ENCODE results near the gene MAEA.
"Not testable (repeated sequence)": the region's sequence is repeated elsewhere in the genome, so short reads cannot be mapped to it uniquely, and the experiment has no call there.

MAEA gene

DNA sequence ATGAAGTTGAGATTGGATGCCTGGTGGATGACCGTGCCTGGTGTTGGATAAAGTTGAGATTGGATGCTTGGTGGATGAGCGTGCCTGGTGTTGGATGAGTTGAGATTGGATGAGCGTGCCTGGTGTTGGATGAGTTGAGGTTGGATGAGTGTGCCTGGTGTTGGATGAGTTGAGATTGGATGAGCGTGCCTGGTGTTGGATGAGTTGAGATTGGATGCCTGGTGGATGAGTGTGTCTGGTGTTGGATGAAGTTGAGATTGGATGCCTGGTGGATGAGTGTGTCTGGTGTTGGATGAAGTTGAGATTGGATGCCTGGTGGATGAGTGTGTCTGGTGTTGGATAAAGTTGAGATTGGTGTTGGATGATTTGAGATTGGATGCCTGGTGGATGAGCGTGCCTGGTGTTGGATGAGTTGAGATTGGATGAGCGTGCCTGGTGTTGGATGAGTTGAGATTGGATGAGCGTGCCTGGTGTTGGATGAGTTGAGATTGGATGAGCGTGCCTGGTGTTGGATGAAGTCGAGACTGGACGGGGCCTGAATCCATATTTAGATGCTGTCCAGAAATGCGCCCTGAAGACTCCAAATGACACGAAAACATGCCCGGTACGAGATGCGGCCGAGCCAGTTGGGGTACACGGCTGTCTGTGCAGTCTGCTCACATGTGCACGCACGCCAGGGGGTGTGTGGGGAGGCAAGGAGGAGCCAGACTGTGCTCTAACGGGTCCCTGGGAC is 34.9 kb downstream of the MAEA start:
- H3K27ac ChIP-seq (ENCODE audit: low read length); H3K9ac ChIP-seq (ENCODE audit: low read length in 2 of 2); H3K4me1 ChIP-seq (ENCODE audit: control insufficient read depth, insufficient read depth, low read length); H3K9me3 ChIP-seq (ENCODE audit: control insufficient read depth in 2 of 2, low read length in 2 of 2); H3K4me3 ChIP-seq (ENCODE audit: low read length in 2 of 2); H3K27me3 ChIP-seq (ENCODE audit: control insufficient read depth in 1 of 2, insufficient read depth in 2 of 2, low read length in 2 of 2): not testable (repeated sequence)
- H3K36me3 ChIP-seq (ENCODE audit: control insufficient read depth in 2 of 2, insufficient read depth in 2 of 2, low read length in 2 of 2), result peaks cover 26 to 40% of the 10 kb centered on the region in 2 donors

DNA sequence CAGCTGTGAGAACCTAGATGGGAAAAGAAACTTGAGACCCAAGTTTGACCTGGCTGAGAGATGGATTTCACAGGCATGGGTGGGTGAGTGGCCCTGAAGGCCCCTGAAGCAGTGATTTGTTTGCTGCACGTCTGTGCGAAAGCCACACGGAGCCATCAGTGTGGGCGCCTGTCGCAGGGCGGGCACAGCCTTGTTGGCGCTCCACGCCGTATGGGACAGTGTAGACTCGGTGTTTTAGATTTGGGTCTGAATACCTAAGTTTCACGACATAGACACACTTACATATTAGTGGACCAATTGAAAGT is 35.4 kb downstream of the MAEA start:
- H3K4me3 ChIP-seq (ENCODE audit: low read length in 2 of 2), result no peak overlapping the region
- peaks cover 26 to 43% of the 10 kb centered on the region in 2 donors for H3K36me3 ChIP-seq (ENCODE audit: control insufficient read depth in 2 of 2, insufficient read depth in 2 of 2, low read length in 2 of 2)
- no peaks in the 10 kb centered on the region for H3K27me3 ChIP-seq (ENCODE audit: control insufficient read depth in 1 of 2, insufficient read depth in 2 of 2, low read length in 2 of 2)
- no peaks in the 10 kb centered on the region for H3K9me3 ChIP-seq (ENCODE audit: control insufficient read depth in 2 of 2, low read length in 2 of 2)
- H3K4me1 ChIP-seq (ENCODE audit: control insufficient read depth, insufficient read depth, low read length), result no peaks in the 10 kb centered on the region
- no peak overlapping the region for H3K9ac ChIP-seq (ENCODE audit: low read length in 2 of 2)
- no peak overlapping the region for H3K27ac ChIP-seq (ENCODE audit: low read length)

DNA sequence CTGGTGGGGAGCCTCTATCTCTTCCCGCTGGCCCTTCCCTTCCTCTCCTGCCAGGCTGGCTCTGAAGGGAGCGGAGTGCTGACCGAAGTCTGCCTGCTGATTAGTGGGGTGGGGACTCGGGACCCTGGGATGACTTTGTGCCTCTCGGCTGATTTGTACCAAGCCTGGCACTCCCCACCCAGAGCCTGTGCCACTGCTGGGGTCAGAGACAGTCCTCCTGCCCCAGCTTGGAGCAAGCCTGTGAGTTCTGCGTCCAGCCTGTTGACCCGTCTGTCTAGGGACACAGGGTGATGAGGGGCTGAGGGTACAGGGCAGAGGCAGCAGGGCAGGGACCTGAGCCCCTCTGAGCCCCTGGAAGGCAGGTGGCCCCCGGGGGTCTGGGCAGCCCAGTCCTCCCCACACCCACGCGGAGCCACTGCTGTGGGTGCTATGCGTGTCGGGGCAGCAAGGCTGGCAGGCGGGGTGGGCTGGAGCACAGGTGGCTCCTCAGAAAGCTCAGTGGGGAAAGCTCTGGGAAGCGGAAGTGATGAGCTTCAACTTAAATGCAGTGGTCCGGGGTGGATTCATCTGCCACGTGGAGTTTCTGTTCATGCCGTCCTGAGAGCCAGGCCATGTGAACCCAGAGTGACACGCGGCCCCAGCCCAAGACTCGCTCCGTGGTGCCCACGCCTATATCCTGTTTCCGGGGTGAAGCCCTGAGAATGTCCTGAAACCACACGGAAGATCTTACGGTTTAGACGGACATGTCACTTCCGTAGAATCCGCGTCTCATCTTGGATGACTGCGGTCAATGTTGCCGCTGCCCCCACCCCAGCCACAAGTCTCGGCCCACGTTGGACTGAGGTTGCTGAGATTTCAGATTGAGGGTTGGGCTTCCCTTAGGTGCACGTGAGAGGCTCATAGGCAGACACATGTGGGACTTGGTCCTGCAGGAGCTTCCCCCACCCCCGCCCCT is 36.3 kb downstream of the MAEA start:
- Histone ChIP-seq H3K4me3 (ENCODE audit: low read length in 2 of 2) (no peak overlapping the region), H3K27me3 (ENCODE audit: control insufficient read depth in 1 of 2, insufficient read depth in 2 of 2, low read length in 2 of 2) (no peaks in the 10 kb centered on the region), H3K27ac (ENCODE audit: low read length) (no peak overlapping the region), H3K36me3 (ENCODE audit: control insufficient read depth in 2 of 2, insufficient read depth in 2 of 2, low read length in 2 of 2) (peaks cover 26 to 43% of the 10 kb centered on the region in 2 donors), H3K9ac (ENCODE audit: low read length in 2 of 2) (no peak overlapping the region), H3K9me3 (ENCODE audit: control insufficient read depth in 2 of 2, low read length in 2 of 2) (no peaks in the 10 kb centered on the region), H3K4me1 (ENCODE audit: control insufficient read depth, insufficient read depth, low read length) (no peaks in the 10 kb centered on the region)

DNA sequence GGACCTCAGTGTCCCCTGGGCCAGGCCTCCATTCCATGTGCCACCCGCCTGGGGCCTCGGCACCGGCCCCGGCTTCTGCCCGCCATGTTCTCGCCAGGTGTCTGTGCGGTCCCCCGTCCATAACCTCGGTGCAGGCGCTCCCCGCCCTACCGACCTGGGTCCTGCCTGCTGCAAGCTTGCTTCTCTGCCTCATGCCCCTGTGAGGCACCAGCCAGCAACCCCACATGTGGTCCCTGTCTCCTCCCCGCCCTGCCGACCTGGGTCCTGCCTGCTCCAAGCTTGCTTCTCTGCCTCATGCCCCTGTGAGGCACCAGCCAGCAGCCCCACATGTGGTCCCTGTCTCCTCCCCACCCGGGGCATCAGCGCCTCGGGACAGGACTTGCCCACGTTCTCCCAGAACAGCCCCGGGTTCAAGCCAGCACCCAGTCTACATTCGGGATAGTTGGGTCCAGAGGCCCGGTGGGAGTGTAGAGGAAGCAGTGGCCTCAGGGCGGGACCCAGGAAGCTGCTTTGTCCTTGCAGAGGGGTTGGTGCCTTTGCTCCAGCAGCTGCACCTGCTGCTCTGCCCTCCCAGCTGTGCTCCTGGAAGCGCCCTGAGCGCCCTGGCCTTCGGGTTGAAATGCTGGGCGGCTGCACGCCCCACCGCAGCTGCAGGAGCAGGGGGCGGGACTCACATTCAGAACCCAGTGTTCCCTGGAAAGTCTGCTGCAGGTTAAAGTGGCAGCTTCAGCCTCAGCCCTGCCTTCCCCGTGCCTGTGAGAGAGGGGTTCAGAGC is 37.2 kb downstream of the MAEA start:
- peaks cover 24 to 43% of the 10 kb centered on the region in 2 donors for H3K36me3 ChIP-seq (ENCODE audit: control insufficient read depth in 2 of 2, insufficient read depth in 2 of 2, low read length in 2 of 2)
- H3K4me3 ChIP-seq (ENCODE audit: low read length in 2 of 2), result no peak overlapping the region
- H3K4me1 ChIP-seq (ENCODE audit: control insufficient read depth, insufficient read depth, low read length), result no peaks in the 10 kb centered on the region
- H3K27ac ChIP-seq (ENCODE audit: low read length), result no peak overlapping the region
- H3K9me3 ChIP-seq (ENCODE audit: control insufficient read depth in 2 of 2, low read length in 2 of 2), result no peaks in the 10 kb centered on the region
- no peaks in the 10 kb centered on the region for H3K27me3 ChIP-seq (ENCODE audit: control insufficient read depth in 1 of 2, insufficient read depth in 2 of 2, low read length in 2 of 2)
- H3K9ac ChIP-seq (ENCODE audit: low read length in 2 of 2), result no peak overlapping the region

DNA sequence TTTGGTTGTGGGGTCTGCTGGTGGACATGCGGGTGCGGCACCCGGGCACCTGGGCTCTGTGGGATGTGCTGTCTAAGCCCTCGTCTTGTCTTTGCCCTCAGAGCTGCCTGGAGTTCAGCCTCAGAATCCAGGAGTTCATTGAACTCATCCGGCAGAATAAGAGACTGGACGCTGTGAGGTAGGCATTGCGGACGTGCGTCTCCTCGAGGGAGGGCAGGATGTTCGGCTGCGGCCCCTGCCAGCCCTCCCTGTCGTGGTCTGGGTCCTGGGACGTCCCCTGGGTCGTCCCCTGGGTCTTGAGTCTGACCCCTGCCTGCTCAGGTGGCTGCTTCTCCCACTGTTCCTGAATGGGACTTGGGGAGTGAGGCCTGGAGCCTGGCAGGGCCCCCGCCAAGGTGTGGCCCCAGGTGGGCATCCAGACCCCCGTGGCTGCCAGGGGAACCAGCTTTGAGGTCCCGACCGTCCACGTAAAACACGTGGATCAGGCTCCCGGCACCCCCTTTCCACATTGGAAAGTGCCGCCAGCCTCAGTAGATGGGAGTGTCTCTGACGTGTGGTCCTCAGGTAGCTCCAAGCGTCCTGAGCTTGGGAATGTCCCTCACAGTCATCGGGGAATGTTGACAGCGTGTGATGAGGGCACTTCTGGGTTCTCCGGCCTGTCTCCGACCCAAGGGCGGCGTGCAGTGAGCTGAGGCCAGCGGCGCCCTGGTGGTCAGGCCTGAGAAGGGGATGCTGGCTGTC is 38.0 kb downstream of the MAEA start:
- no peak overlapping the region for H3K4me3 ChIP-seq (ENCODE audit: low read length in 2 of 2)
- H3K27me3 ChIP-seq (ENCODE audit: control insufficient read depth in 1 of 2, insufficient read depth in 2 of 2, low read length in 2 of 2), result no peaks in the 10 kb centered on the region
- no peak overlapping the region for H3K9ac ChIP-seq (ENCODE audit: low read length in 2 of 2)
- H3K27ac ChIP-seq (ENCODE audit: low read length), result no peak overlapping the region
- H3K9me3 ChIP-seq (ENCODE audit: control insufficient read depth in 2 of 2, low read length in 2 of 2), result no peaks in the 10 kb centered on the region
- peaks cover 23 to 37% of the 10 kb centered on the region in 2 donors for H3K36me3 ChIP-seq (ENCODE audit: control insufficient read depth in 2 of 2, insufficient read depth in 2 of 2, low read length in 2 of 2)
- H3K4me1 ChIP-seq (ENCODE audit: control insufficient read depth, insufficient read depth, low read length), result no peaks in the 10 kb centered on the region

DNA sequence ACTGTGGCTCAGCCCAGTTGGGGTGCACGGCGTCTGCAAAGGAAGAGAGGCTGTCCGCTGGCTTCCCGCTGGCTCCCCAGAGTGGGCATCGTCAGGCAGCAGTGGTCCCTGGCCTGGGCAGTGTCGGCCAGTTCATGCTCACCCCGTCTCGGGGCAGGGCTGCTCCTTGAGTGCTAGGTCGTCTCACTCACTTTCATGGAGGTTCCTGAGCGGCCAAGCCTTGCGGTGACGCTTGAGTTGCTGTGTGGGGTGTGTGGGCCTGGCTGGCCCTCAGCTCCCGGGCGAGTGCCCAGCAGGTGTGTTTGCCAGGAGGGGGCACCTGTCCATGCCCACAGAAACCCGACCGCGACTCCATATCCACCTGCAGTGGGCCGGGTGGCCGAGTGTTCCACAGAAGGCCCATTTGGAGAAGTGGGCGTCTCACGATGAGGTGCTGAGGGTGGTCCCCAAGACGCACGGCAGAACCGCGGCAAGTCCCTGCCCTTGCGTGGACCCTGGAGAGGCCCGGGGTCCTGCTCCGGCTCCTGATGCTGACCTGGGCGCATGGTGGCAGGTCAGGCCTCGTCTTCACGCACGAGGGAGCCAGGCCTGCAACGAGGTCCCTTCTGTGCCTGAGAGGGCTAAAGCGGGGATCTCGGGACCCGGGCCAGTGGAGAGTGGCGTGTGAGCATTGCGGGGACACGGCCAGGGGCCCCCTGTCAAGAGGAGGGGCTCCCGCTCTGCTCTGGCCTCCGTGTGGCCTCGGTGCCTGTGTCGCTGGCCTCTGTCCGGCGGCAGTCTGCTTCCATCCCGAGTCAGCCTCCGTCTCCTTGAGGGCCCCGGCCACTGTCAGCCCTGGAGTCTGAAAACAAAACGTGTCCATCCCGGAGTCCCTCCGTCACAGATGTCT is 38.8 kb downstream of the MAEA start:
- peaks cover 19 to 36% of the 10 kb centered on the region in 2 donors for H3K36me3 ChIP-seq (ENCODE audit: control insufficient read depth in 2 of 2, insufficient read depth in 2 of 2, low read length in 2 of 2)
- H3K27ac ChIP-seq (ENCODE audit: low read length), result no peak overlapping the region
- H3K4me1 ChIP-seq (ENCODE audit: control insufficient read depth, insufficient read depth, low read length), result no peaks in the 10 kb centered on the region
- H3K9me3 ChIP-seq (ENCODE audit: control insufficient read depth in 2 of 2, low read length in 2 of 2), result no peaks in the 10 kb centered on the region
- H3K9ac ChIP-seq (ENCODE audit: low read length in 2 of 2), result no peak overlapping the region
- no peak overlapping the region for H3K4me3 ChIP-seq (ENCODE audit: low read length in 2 of 2)
- H3K27me3 ChIP-seq (ENCODE audit: control insufficient read depth in 1 of 2, insufficient read depth in 2 of 2, low read length in 2 of 2), result no peaks in the 10 kb centered on the region

DNA sequence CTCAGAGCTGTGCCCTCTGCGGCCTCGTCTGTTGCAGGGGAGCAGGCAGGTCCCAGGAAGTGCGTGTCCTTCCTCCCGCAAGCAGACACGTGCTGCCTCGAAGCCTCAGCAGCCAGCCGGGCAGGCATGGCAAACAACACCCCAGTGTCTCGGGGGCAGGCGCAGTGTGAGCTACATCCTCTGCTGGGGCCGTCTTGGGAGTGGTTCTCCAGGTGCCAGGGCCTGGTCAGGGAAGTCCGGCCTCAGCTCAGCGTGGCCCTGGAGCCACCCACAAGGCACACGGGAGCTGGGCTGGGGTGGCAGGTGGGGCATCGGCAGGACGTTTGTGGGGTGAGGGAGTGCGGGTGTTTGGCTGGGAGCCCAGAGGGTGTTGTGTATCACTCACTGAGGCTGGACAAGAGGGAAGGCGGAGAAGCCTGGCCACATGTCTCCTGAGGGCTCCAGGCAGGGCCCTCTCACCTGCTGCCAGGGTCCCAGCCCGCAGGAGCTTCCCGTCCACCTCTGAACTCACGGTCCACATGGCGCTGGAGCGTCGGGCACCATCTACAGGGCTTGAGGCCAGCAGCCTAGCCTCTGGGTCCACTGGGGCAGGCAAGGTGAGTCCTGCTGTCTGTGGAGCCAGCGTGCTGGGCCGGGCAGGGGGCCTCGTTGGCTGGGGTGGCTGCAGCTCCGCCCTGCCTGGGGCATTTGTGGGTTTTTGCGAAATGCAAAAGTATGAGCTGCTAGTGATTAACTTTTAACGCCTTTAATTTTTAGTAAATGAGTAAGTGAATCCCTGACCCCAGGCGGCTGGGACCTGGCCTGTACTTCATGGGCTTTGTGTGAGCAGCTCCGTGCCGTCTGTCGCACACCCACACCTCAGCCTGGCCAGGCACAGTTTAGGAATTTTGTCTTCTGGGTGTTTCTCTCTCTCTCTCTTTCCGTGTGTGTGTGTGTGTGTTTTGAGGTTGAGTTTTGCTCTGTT is 40.0 kb downstream of the MAEA start:
- no peaks in the 10 kb centered on the region for H3K27me3 ChIP-seq (ENCODE audit: control insufficient read depth in 1 of 2, insufficient read depth in 2 of 2, low read length in 2 of 2)
- H3K27ac ChIP-seq (ENCODE audit: low read length), result no peak overlapping the region
- H3K4me3 ChIP-seq (ENCODE audit: low read length in 2 of 2), result no peak overlapping the region
- peaks cover 25 to 36% of the 10 kb centered on the region in 2 donors for H3K36me3 ChIP-seq (ENCODE audit: control insufficient read depth in 2 of 2, insufficient read depth in 2 of 2, low read length in 2 of 2)
- H3K4me1 ChIP-seq (ENCODE audit: control insufficient read depth, insufficient read depth, low read length), result no peaks in the 10 kb centered on the region
- no peaks in the 10 kb centered on the region for H3K9me3 ChIP-seq (ENCODE audit: control insufficient read depth in 2 of 2, low read length in 2 of 2)
- H3K9ac ChIP-seq (ENCODE audit: low read length in 2 of 2), result no peak overlapping the region

DNA sequence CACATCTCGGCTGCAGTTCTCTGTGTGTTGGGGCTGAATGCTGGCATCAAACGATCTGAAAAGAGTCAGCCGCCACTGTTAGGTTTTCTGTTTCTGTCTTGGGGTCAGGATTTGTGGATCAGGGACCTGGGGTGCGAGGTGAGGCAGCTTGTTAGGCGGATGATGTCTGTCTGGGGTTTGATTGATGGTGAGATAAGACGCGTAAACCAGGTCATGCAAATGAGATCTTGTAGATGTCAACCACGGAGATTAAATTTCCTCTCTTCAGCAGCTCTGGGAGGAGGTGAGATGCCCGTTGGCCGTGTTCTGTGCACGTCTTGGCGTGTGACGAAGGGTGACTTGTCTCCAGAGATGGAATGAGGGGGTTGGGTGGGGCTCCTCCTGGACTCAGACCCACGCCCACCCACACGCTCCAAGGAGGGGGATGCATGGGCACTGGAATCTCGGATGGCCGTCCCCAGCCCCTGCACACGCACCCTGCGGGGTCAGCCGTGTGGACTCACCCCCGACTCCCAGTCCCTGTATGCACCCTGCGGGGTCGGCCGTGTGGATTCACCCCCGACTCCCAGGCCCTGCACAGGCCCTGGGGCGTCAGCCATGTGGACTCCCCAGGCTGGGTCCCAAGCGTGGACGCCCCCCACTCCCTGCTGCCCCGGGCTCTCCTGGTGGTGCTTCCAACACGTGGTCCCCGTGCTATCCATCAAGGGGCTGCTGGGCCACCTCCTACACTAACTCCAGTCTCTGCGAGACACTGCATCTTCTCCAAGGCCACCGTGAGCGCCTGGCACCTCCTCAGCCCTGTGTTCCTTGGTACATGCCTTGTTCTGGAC is 41.3 kb downstream of the MAEA start:
- H3K36me3 ChIP-seq (ENCODE audit: control insufficient read depth in 2 of 2, insufficient read depth in 2 of 2, low read length in 2 of 2), result peaks cover 29 to 35% of the 10 kb centered on the region in 2 donors
- no peak overlapping the region for H3K27ac ChIP-seq (ENCODE audit: low read length)
- no peak overlapping the region for H3K9ac ChIP-seq (ENCODE audit: low read length in 2 of 2)

More for the DNA sequence above, 41.3 kb downstream of the MAEA start:
- Histone ChIP-seq H3K27me3 (ENCODE audit: control insufficient read depth in 1 of 2, insufficient read depth in 2 of 2, low read length in 2 of 2) (no peaks in the 10 kb centered on the region), H3K9me3 (ENCODE audit: control insufficient read depth in 2 of 2, low read length in 2 of 2) (no peaks in the 10 kb centered on the region), H3K4me3 (ENCODE audit: low read length in 2 of 2) (no peak overlapping the region), H3K4me1 (ENCODE audit: control insufficient read depth, insufficient read depth, low read length) (peaks cover 2% of the 10 kb centered on the region)

All from stomach smooth muscle (tissue), 2 donors.